Kidney epithelial cell (primary cell): ENCODE measurements around the gene RNF144B. TPM values are rescaled to one million over a fixed set of nuclear protein-coding genes. Genes with fewer than 3 reads are reported as not detected.

Experiments
- DNase-seq: peaks from one replicate; pipeline ENCODE4 v3.0.0-alpha.2; 2010; ENCODE audit warnings: low read depth
- H3K27me3 ChIP-seq: 2 replicates; pipeline ENCODE4 v1.6.0; 2011; ENCODE audit warnings: low read length; ENCODE audit not compliant: control insufficient read depth, insufficient read depth
- H3K36me3 ChIP-seq: 2 replicates; pipeline ENCODE4 v1.5.1; 2011; ENCODE audit warnings: low read length; ENCODE audit not compliant: control insufficient read depth, insufficient read depth
- H3K4me3 ChIP-seq: 2 replicates; pipeline ENCODE4 v1.5.1; 2011; ENCODE audit warnings: low read depth, mild to moderate bottlenecking, control low read depth, low read length
- total RNA-seq: library from RNA; depleted of rRNA; stranded (reverse); fragments of >200 nt; gene quantifications from 2 replicates; pipeline ENCODE4 v1.2.3, GENCODE V29; 2015
- TF ChIP-seq, protein P1 (sequence below): IDR thresholded peaks from 2 replicates; pipeline ENCODE4 v1.5.1; 2011; ENCODE audit warnings: mild to moderate bottlenecking, moderate library complexity, low read length, control low read depth, inconsistent platforms; ENCODE audit not compliant: insufficient read depth, poor library complexity, severe bottlenecking

The RNF144B gene
- total RNA-seq, 1 donor from 2014 or later: 13.2 TPM

DNA sequence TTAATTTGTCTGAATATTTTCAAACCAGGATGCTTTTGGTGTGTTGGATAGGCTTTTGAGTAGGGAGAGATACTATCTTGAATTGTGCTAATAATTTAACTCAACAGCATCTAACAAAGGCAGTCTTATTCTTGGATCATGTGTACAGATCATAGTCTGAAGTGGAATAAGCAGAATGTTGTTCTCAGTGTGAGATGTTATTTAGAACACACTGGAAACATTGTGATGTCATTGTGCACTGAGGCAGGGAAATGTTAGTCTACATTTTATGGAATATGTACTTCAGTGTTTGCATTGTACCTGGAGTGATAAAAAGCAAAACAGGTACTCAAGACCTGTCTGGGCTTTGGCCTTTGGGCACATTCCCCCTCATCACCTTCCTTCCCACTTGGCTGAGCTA, 35.0 kb downstream of the RNF144B start:
- TF ChIP-seq, protein P1, sequence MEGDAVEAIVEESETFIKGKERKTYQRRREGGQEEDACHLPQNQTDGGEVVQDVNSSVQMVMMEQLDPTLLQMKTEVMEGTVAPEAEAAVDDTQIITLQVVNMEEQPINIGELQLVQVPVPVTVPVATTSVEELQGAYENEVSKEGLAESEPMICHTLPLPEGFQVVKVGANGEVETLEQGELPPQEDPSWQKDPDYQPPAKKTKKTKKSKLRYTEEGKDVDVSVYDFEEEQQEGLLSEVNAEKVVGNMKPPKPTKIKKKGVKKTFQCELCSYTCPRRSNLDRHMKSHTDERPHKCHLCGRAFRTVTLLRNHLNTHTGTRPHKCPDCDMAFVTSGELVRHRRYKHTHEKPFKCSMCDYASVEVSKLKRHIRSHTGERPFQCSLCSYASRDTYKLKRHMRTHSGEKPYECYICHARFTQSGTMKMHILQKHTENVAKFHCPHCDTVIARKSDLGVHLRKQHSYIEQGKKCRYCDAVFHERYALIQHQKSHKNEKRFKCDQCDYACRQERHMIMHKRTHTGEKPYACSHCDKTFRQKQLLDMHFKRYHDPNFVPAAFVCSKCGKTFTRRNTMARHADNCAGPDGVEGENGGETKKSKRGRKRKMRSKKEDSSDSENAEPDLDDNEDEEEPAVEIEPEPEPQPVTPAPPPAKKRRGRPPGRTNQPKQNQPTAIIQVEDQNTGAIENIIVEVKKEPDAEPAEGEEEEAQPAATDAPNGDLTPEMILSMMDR: no peak
- Histone ChIP-seq H3K27me3 (no peaks in the 10 kb centered on the region), H3K4me3 (no peak overlapping the region), H3K36me3 (no peaks in the 10 kb centered on the region)
- no peak for DNase-seq

DNA sequence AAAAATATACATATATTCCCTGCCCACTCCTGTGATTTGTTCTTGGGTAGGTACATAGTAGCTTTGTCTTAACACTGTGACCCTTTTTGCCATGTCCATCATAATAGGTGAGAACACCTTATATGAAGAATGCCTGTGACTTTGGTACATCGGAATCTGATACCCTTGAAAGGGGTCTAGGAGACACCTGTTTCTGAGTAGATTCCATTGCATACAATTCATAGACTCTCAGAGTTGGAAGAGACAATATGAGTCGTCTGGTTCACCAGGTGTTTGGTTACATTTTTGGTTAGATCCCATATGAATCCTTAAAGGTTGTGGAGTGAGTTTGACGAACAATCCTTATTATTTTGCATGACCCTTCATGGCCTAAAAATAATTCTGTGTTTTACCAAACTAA, 36.3 kb downstream of the RNF144B start:
- no peak for DNase-seq
- TF ChIP-seq, protein P1: no peak
- no peaks in the 10 kb centered on the region for H3K27me3 ChIP-seq
- no peaks in the 10 kb centered on the region for H3K36me3 ChIP-seq
- no peak overlapping the region for H3K4me3 ChIP-seq

DNA sequence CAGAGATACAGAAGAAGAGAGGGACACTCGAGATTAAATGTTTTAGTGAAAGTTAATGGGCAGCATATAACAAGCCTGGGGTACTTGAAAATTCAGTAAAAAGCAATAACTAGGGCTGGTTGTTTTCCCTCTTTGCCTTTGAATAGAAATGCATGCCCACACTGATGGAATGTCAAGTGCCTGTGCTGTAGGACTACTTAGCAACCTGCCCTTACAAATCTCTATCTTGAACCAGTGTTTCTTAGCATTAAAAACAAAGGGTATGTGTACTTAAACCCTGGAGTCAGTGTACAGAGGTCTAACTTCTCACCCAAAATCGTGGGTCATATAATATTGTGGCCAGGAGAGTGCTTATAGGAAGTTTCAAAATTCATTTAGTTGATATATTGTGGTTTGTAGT, 37.1 kb downstream of the RNF144B start:
- H3K36me3 ChIP-seq: no peaks in the 10 kb centered on the region
- TF ChIP-seq, protein P1: no peak
- no peaks in the 10 kb centered on the region for H3K27me3 ChIP-seq
- no peak overlapping the region for H3K4me3 ChIP-seq
- DNase-seq: no peak

DNA sequence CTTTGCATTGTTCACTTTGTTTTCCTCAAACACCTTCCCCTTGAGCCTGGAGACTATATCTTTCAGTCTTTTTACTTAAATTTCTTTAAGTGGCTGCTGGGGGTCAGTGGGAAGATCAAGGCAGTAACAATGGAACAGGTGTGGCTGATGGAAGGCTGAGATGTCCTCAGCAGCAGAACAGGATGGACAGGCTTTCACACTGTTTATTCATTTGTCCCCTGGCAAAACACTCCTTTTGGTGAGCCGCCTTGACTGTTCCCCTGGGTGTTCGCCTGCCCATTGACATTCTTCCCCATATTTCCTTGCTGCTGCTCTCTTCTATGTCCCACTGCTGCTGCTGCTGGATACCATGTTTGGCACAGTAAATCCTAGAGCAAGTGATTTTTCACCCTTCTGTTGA, 38.1 kb downstream of the RNF144B start:
- TF ChIP-seq, protein P1: no peak
- Histone ChIP-seq H3K4me3 (no peak overlapping the region), H3K27me3 (no peaks in the 10 kb centered on the region), H3K36me3 (no peaks in the 10 kb centered on the region)
- no peak for DNase-seq

DNA sequence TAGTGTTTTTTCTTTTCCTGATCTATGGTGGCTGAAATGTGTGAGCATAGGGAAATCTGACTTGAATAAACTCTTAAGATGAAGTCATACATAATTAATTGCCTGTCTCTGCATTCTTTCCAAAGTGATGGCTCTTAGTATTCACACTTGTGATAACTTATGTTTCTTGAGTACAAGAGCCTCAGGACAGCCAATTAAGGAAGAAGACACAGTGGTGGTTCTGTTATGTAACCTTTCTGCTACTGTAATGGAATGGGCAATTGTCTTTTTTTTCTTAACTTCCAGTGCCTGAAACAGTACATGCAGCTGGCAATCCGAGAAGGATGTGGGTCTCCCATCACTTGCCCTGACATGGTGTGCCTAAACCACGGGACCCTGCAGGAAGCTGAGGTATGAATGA, 40.1 kb downstream of the RNF144B start:
- H3K4me3 ChIP-seq: no peak overlapping the region
- no peaks in the 10 kb centered on the region for H3K36me3 ChIP-seq
- no peaks in the 10 kb centered on the region for H3K27me3 ChIP-seq
- TF ChIP-seq, protein P1: no peak
- no peak for DNase-seq

DNA sequence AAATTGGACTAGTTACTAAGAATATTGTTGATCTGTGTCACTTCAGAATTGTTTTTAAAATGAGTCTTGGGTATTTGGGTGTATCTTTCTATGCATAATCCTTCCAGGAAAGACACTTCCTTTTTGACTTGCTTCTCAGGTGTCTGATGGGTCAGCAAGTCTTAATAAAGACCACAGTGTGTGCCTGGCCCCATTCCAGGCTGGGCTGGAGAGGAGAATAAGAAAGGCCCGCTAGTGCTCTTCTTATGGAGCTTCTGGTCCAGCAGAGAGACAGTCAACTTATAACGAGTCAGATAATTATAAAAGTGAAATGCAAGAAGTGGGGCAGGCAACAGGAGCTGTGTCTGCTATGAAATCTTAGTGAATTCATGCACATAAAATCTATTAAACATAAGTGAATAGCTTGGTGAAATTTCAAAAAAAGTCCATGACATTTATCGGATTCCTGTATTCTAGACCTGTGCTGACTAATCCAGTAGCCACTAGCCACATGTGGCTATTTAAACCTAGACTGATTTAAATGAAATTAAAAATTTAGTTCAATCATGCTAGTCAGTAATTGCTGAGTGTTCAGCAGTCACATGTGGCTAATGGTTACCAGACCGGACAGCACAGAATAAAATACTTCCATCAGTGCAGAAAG, 42.6 kb downstream of the RNF144B start:
- Histone ChIP-seq H3K36me3 (no peaks in the 10 kb centered on the region), H3K27me3 (no peaks in the 10 kb centered on the region), H3K4me3 (no peak overlapping the region)
- no peak for DNase-seq
- TF ChIP-seq, protein P1: no peak
